Activated CD4-positive, alpha-beta memory T cell treated with anti-CD3 and anti-CD28 coated beads for 36 hours (primary cell): ENCODE results near the gene USF3. TPM values are rescaled to one million over a fixed set of nuclear protein-coding genes. Genes with fewer than 3 reads are reported as not detected.
A peak's percentile ranks its signal among the peaks of the same experiment; 100 is the strongest.

ENCODE experiments used
- CTCF ChIA-PET: fragments of 350-600 bp; sonication (Branson Sonifier 250); formaldehyde crosslinking; loops from one replicate; lab custom pipeline; 2021; ENCODE audit warnings: antibody characterized with exemption, inconsistent platforms; lab: Charles Lee
- POLR2A ChIA-PET: fragments of 350-600 bp; sonication (Branson Sonifier 250); formaldehyde crosslinking; loops from one replicate; lab custom pipeline; 2021; ENCODE audit warnings: antibody characterized with exemption; lab: Charles Lee
- DNase-seq: peaks from one replicate; pipeline ENCODE4 v3.0.0-alpha.2; 2020
- H3K27ac Mint-ChIP-seq: one replicate; pipeline ENCODE4 v1.8.0; 2021; ENCODE audit warnings: mixed read lengths
- H3K27me3 Mint-ChIP-seq: one replicate; pipeline ENCODE4 v1.8.0; 2021; ENCODE audit warnings: mixed read lengths
- H3K36me3 Mint-ChIP-seq: one replicate; pipeline ENCODE4 v1.8.0; 2021; ENCODE audit warnings: mixed read lengths
- H3K4me1 Mint-ChIP-seq: one replicate; pipeline ENCODE4 v1.8.0; 2021; ENCODE audit warnings: low read depth, mixed read lengths
- H3K4me3 Mint-ChIP-seq: one replicate; pipeline ENCODE4 v1.8.0; 2021; ENCODE audit warnings: mild to moderate bottlenecking, mixed read lengths
- H3K9me3 Mint-ChIP-seq: one replicate; pipeline ENCODE4 v1.8.0; 2021; ENCODE audit warnings: mixed read lengths
- intact Hi-C: fragments of 100-400 bp; cut with micrococcal nuclease; formaldehyde crosslinking; loops from one replicate; pipeline ENCODE4 v1.15.1; 2023
- total RNA-seq, 2 experiments: library from RNA; stranded (reverse); gene quantifications; one replicate each; pipeline ENCODE4 v1.2.3, GENCODE V29; 2021

USF3 gene
- total RNA-seq, 2 experiments from 2014 or later, result 11.7 to 12.2 TPM

GRCh38 chr3:113730550-113730949, 34.1 kb upstream of the USF3 start:
- H3K4me1 Mint-ChIP-seq, result peaks cover 26% of the 10 kb centered on the region
- ChIA-PET POLR2A (no interaction called here), CTCF (interaction anchor here (2.2 kb wide), 1 partner anchor 114 kb away, joined by 7 read pairs; no protein-coding TSS in a partner anchor)
- DNase-seq, result no peak
- intact Hi-C loops, result no loop called here
- H3K9me3 Mint-ChIP-seq, result no peaks in the 10 kb centered on the region
- peaks cover 5% of the 10 kb centered on the region for H3K36me3 Mint-ChIP-seq
- H3K4me3 Mint-ChIP-seq, result no peak overlapping the region
- H3K27ac Mint-ChIP-seq, result no peak overlapping the region
- no peaks in the 10 kb centered on the region for H3K27me3 Mint-ChIP-seq

- no peak overlapping the region for H3K4me3 Mint-ChIP-seq
- H3K9me3 Mint-ChIP-seq, result no peaks in the 10 kb centered on the region
- POLR2A ChIA-PET, result no interaction called here
- peaks cover 20% of the 10 kb centered on the region for H3K4me1 Mint-ChIP-seq
- no peak overlapping the region for H3K27ac Mint-ChIP-seq
- H3K36me3 Mint-ChIP-seq, result peaks cover 13% of the 10 kb centered on the region
- CTCF ChIA-PET, result interaction anchor here (2.2 to 2.3 kb wide), 2 partner anchors 16 to 116 kb away, joined by 7 to 8 read pairs; no protein-coding TSS in a partner anchor
- intact Hi-C loops, result no loop called here
- DNase-seq, result no peak
- H3K27me3 Mint-ChIP-seq, result no peaks in the 10 kb centered on the region
These were observed 32.2 kb upstream of the USF3 start for GRCh38 chr3:113728661-113729060.

- CTCF ChIA-PET, result no interaction called here
These were observed 25.2 kb upstream of the USF3 start for GRCh38 chr3:113721636-113722035.

GRCh38 chr3:113719758-113720157, 23.3 kb upstream of the USF3 start:
- Mint-ChIP-seq H3K27me3 (no peaks in the 10 kb centered on the region), H3K36me3 (peaks cover 50% of the 10 kb centered on the region), H3K4me3 (no peak overlapping the region), H3K27ac (no peak overlapping the region), H3K9me3 (no peaks in the 10 kb centered on the region), H3K4me1 (peaks cover 6% of the 10 kb centered on the region)
- CTCF ChIA-PET, result no interaction called here
- DNase-seq, result no peak
- intact Hi-C loops, result no loop called here
- POLR2A ChIA-PET, result no interaction called here

More at GRCh38 chr3:113721636-113722035, 25.2 kb upstream of the USF3 start:
- no peak for DNase-seq
- H3K4me1 Mint-ChIP-seq, result peaks cover 9% of the 10 kb centered on the region
- no peaks in the 10 kb centered on the region for H3K27me3 Mint-ChIP-seq
- intact Hi-C loops, result no loop called here
- POLR2A ChIA-PET, result no interaction called here
- no peak overlapping the region for H3K27ac Mint-ChIP-seq
- peaks cover 47% of the 10 kb centered on the region for H3K36me3 Mint-ChIP-seq
- H3K4me3 Mint-ChIP-seq, result no peak overlapping the region
- no peaks in the 10 kb centered on the region for H3K9me3 Mint-ChIP-seq

- Mint-ChIP-seq H3K27ac (no peak overlapping the region), H3K36me3 (peaks cover 48% of the 10 kb centered on the region), H3K4me1 (peaks cover 6% of the 10 kb centered on the region), H3K4me3 (no peak overlapping the region), H3K9me3 (no peaks in the 10 kb centered on the region), H3K27me3 (no peaks in the 10 kb centered on the region)
- CTCF ChIA-PET, result no interaction called here
- intact Hi-C loops, result no loop called here
- DNase-seq, result no peak
- POLR2A ChIA-PET, result no interaction called here
These were observed 22.9 kb upstream of the USF3 start for GRCh38 chr3:113719294-113719693.

- CTCF ChIA-PET, result interaction anchor here (0.9 to 6.2 kb wide), 2 partner anchors 18 to 27 kb away, joined by 3 to 29 read pairs; no protein-coding TSS in a partner anchor
- DNase-seq, result no peak
- POLR2A ChIA-PET, result interaction anchor here (1.5 kb wide), 1 partner anchor 28 kb away, joined by 4 read pairs; the partner anchor contains the start of gene NAA50
These were observed 21.4 kb upstream of the USF3 start for GRCh38 chr3:113717818-113718217.

GRCh38 chr3:113717308-113717707, 20.9 kb upstream of the USF3 start:
- POLR2A ChIA-PET, result interaction anchor here (0.6 to 1.5 kb wide), 2 partner anchors 28 to 51 kb away, joined by 4 read pairs; partner anchors contain the start of gene NAA50
- Mint-ChIP-seq H3K4me3 (no peak overlapping the region), H3K27me3 (no peaks in the 10 kb centered on the region), H3K27ac (peak overlapping the region; percentile 62), H3K36me3 (peaks cover 35% of the 10 kb centered on the region), H3K9me3 (no peaks in the 10 kb centered on the region), H3K4me1 (peaks cover 9% of the 10 kb centered on the region)
- CTCF ChIA-PET, result interaction anchor here (0.8 to 6.2 kb wide), 2 partner anchors 18 to 78 kb away, joined by 3 to 29 read pairs; no protein-coding TSS in a partner anchor
- DNase-seq, result no peak
- intact Hi-C loops, result no loop called here

More at GRCh38 chr3:113717818-113718217, 21.4 kb upstream of the USF3 start:
- no peaks in the 10 kb centered on the region for H3K9me3 Mint-ChIP-seq
- H3K27me3 Mint-ChIP-seq, result no peaks in the 10 kb centered on the region
- H3K27ac Mint-ChIP-seq, result peak overlapping the region; percentile 62
- H3K4me3 Mint-ChIP-seq, result no peak overlapping the region
- peaks cover 36% of the 10 kb centered on the region for H3K36me3 Mint-ChIP-seq
- intact Hi-C loops, result no loop called here
- peaks cover 6% of the 10 kb centered on the region for H3K4me1 Mint-ChIP-seq

- Mint-ChIP-seq H3K9me3 (no peaks in the 10 kb centered on the region), H3K4me1 (peaks cover 10% of the 10 kb centered on the region), H3K27ac (no peak overlapping the region), H3K4me3 (no peak overlapping the region), H3K27me3 (no peaks in the 10 kb centered on the region), H3K36me3 (peaks cover 15% of the 10 kb centered on the region)
- CTCF ChIA-PET, result interaction anchor here (6.2 kb wide), 1 partner anchor 21 kb away, joined by 29 read pairs; no protein-coding TSS in a partner anchor
- POLR2A ChIA-PET, result no interaction called here
- DNase-seq, result no peak
- intact Hi-C loops, result no loop called here
These were observed 18.3 kb upstream of the USF3 start for GRCh38 chr3:113714702-113715101.

- no peak for DNase-seq
- Mint-ChIP-seq H3K36me3 (peaks cover 5% of the 10 kb centered on the region), H3K9me3 (no peaks in the 10 kb centered on the region), H3K27ac (no peak overlapping the region), H3K27me3 (peaks cover 3% of the 10 kb centered on the region), H3K4me1 (peaks cover 3% of the 10 kb centered on the region), H3K4me3 (no peak overlapping the region)
- ChIA-PET POLR2A (no interaction called here), CTCF (interaction anchor here (0.6 to 6.2 kb wide), 3 partner anchors 23 to 135 kb away, joined by 3 to 29 read pairs (median 4); no protein-coding TSS in a partner anchor)
- intact Hi-C loops, result no loop called here
These were observed 15.7 kb upstream of the USF3 start for GRCh38 chr3:113712129-113712528.

- ChIA-PET POLR2A (no interaction called here), CTCF (no interaction called here)
- H3K27me3 Mint-ChIP-seq, result peaks cover 5% of the 10 kb centered on the region
- no peak overlapping the region for H3K4me3 Mint-ChIP-seq
- H3K27ac Mint-ChIP-seq, result no peak overlapping the region
- intact Hi-C loops, result no loop called here
- H3K4me1 Mint-ChIP-seq, result peaks cover 3% of the 10 kb centered on the region
- H3K36me3 Mint-ChIP-seq, result no peaks in the 10 kb centered on the region
- no peaks in the 10 kb centered on the region for H3K9me3 Mint-ChIP-seq
- DNase-seq, result no peak
These were observed 11.4 kb upstream of the USF3 start for GRCh38 chr3:113707835-113708234.

GRCh38 chr3:113698956-113699355, 2.5 kb upstream of the USF3 start:
- no peaks in the 10 kb centered on the region for H3K27me3 Mint-ChIP-seq
- peak; percentile 29 for DNase-seq
- H3K36me3 Mint-ChIP-seq, result no peaks in the 10 kb centered on the region
- intact Hi-C loops, result loop anchor here (5.0 kb wide), 3 partner anchors 167 to 692 kb away; partner anchors contain the start of gene SIDT1
- H3K27ac Mint-ChIP-seq, result no peak overlapping the region
- H3K9me3 Mint-ChIP-seq, result no peaks in the 10 kb centered on the region
- ChIA-PET POLR2A (interaction anchor here (0.7 to 1.6 kb wide), 2 partner anchors 35 to 184 kb away, joined by 3 to 5 read pairs; partner anchors contain the start of gene SPICE1), CTCF (interaction anchor here (1.3 kb wide), 2 partner anchors 37 to 47 kb away, joined by 5 to 6 read pairs; partner anchors contain the start of genes ATP6V1A and NAA50)
- H3K4me1 Mint-ChIP-seq, result peaks cover 13% of the 10 kb centered on the region
- peak overlapping the region; percentile 10 for H3K4me3 Mint-ChIP-seq

GRCh38 chr3:113698213-113698742, 1.8 kb upstream of the USF3 start:
- Mint-ChIP-seq H3K9me3 (no peaks in the 10 kb centered on the region), H3K4me1 (peaks cover 18% of the 10 kb centered on the region), H3K36me3 (no peaks in the 10 kb centered on the region), H3K4me3 (no peak overlapping the region), H3K27me3 (no peaks in the 10 kb centered on the region), H3K27ac (no peak overlapping the region)
- ChIA-PET CTCF (interaction anchor here (1.1 to 1.3 kb wide), 3 partner anchors 38 to 48 kb away, joined by 4 to 6 read pairs (median 5); partner anchors contain the start of genes ATP6V1A and NAA50), POLR2A (interaction anchor here (0.6 to 3.1 kb wide), 4 partner anchors 35 to 184 kb away, joined by 3 to 12 read pairs (median 4); partner anchors contain the start of genes ATP6V1A, NAA50 and SPICE1)
- intact Hi-C loops, result loop anchor here (5.0 kb wide), 3 partner anchors 166 to 691 kb away; partner anchors contain the start of gene SIDT1
- DNase-seq, result no peak
